HUES6 (cell line): Measurements from ENCODE around the gene CDC42EP3.

Source experiments
- H3K27ac ChIP-seq: 2 replicates; pipeline ENCODE4 v1.7.0; 2013; ENCODE audit warnings: low read depth, mild to moderate bottlenecking, low read length, inconsistent platforms
- H3K27me3 ChIP-seq: 2 replicates; pipeline ENCODE4 v1.6.1; 2013; ENCODE audit warnings: low read length; ENCODE audit not compliant: control insufficient read depth, insufficient read depth
- H3K36me3 ChIP-seq: 2 replicates; pipeline ENCODE4 v1.6.1; 2013; ENCODE audit warnings: low read length; ENCODE audit not compliant: control insufficient read depth, insufficient read depth
- H3K4me1 ChIP-seq: 2 replicates; pipeline ENCODE4 v1.6.1; 2013; ENCODE audit warnings: low read length; ENCODE audit not compliant: control insufficient read depth, insufficient read depth
- H3K4me3 ChIP-seq: 2 replicates; pipeline ENCODE4 v1.5.1; 2013; ENCODE audit warnings: low read depth, low read length
- H3K9ac ChIP-seq: one replicate; pipeline ENCODE4 v1.6.1; 2013; ENCODE audit warnings: mild to moderate bottlenecking, low read length
- H3K9me3 ChIP-seq: 2 replicates; pipeline ENCODE4 v1.6.1; 2013; ENCODE audit warnings: low read depth, low read length; ENCODE audit not compliant: control insufficient read depth, insufficient read depth

Gene CDC42EP3

DNA sequence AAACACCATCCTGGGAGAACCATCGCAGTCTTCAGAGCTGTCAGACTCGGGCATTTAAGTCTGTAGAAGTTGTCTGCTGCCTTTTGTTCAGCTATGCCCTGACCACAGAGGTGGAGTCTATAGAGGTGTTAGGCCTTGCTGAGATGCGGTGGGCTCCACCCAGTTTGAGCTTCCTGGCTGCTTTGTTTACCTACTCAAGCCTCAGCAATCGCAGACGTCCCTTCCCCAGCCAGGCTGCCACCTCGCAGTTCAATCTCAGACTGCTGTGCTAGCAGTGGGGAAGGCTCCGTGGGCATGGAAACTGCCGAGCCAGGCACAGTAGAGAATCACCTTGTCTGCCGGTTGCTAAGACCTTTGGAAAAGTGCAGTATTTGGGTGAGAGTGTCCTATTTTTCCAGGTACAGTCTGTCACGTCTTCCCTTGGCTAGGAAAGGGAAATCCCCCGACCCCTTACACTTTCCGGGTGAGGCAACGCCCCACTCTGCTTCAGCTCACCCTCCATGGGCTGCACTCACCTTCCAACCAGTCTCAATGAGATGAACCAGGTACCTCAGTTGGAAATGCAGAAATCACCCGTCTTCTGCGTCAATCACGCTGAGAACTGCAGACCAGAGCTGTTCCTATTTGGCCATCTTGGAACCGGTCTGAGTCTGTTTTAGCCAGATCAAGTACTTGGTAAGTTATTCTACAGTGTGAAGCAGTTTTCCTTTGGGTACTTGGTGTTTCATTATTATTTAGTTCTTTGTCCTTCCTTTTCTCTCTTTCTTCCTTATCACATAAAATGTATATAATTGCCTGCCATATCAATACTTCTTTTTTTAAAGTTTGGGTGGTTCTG is 71.5 kb downstream of the CDC42EP3 start:
- Histone ChIP-seq H3K9me3 (no peaks in the 10 kb centered on the region), H3K27ac (no peak overlapping the region), H3K4me3 (no peak overlapping the region), H3K9ac (no peak overlapping the region), H3K4me1 (no peaks in the 10 kb centered on the region), H3K36me3 (no peaks in the 10 kb centered on the region), H3K27me3 (no peaks in the 10 kb centered on the region)

- peaks cover 7% of the 10 kb centered on the region for H3K4me1 ChIP-seq
- no peak overlapping the region for H3K4me3 ChIP-seq
- H3K9me3 ChIP-seq = peaks cover 16% of the 10 kb centered on the region; the same call in 1 of the 2 replicates
- H3K36me3 ChIP-seq = no peaks in the 10 kb centered on the region
- H3K27me3 ChIP-seq = no peaks in the 10 kb centered on the region
- H3K9ac ChIP-seq = no peak overlapping the region
- no peak overlapping the region for H3K27ac ChIP-seq
These were observed 77.7 kb downstream of the CDC42EP3 start for GRCh38 chr2:37593694-37594093.

DNA sequence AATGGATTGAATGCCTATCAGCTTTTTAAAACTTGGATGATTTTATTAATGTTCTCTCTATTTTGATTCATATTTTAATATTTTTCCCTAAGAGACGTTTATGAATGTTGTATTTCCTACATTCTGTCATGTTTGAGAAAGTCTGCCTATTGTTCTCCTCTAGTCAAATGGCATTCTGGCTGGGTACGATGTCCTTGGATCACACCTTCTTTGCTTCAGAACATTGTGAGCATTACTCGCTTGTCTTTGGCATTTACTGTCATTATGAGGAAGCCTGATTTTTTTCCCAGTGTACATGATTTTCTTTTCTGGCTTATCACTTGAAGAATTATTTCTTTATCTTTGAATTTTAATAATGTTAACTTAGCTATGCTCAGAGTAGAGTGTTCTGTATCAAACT is 78.4 kb downstream of the CDC42EP3 start:
- peaks cover 14% of the 10 kb centered on the region for H3K4me1 ChIP-seq
- no peaks in the 10 kb centered on the region for H3K27me3 ChIP-seq
- H3K4me3 ChIP-seq = no peak overlapping the region
- no peaks in the 10 kb centered on the region for H3K36me3 ChIP-seq
- H3K27ac ChIP-seq = no peak overlapping the region
- no peak overlapping the region for H3K9ac ChIP-seq
- peaks cover 16% of the 10 kb centered on the region; the same call in 1 of the 2 replicates for H3K9me3 ChIP-seq
